ENCODE results near the gene PLCH2. TPM values are rescaled to one million over a fixed set of nuclear protein-coding genes. Genes with fewer than 3 reads are reported as not detected.

Gene PLCH2
- total RNA-seq, 2 donors from 2014 or later, result 13.9 to 26.3 TPM

DNA sequence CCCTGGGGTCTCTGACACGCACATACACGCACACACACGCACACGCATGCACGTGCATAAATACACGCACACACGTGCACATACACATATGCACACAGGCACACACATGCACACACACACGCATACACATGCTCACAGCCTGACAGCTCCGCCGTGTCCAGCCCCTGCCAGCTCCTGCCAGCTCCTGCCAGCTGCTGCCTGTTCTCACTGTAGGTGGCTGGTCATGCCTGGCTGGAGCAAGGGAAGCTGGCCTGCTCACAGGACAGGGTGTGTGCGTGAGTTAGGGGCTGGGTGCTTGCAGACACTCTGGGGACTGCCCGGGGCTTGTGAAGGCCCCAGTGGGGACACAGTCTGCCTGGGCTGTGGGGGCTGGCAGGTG lies 4.9 kb downstream of the PLCH2 start:
- H3K27ac Mint-ChIP-seq, result no peak overlapping the region
- H3K9me3 Mint-ChIP-seq, result no peaks in the 10 kb centered on the region
- DNase-seq (no peak), ATAC-seq (replicated peaks in 1 of 2) (no peak)
- H3K36me3 Mint-ChIP-seq (ENCODE audit: insufficient read depth in 2 of 2), result no peaks in the 10 kb centered on the region
- H3K4me3 Mint-ChIP-seq, result no peak overlapping the region
- H3K27me3 Mint-ChIP-seq (ENCODE audit: low read depth), result no peaks in the 10 kb centered on the region
- H3K4me1 Mint-ChIP-seq (ENCODE audit: low read depth), result no peaks in the 10 kb centered on the region

DNA sequence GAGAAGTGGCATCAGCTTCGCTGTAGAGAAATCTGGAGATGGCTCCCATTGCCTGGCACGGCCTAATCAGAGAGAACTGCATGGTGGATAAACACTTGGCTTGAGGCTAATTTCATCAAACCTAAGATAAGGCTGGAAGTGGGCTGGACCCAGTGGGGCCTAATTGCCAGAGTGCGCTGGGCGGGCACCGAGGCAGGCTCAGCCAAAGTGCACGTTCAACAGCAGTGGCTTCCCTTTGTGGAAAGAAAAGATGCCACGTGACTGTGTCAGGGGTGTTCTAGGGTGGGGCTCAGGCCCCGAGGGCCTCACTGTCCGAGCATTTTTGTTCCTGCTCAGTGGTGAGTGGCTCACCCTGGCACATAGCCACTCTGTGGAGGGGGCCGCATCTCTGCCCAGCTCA lies 5.8 kb downstream of the PLCH2 start:
- no peaks in the 10 kb centered on the region for H3K36me3 Mint-ChIP-seq (ENCODE audit: insufficient read depth in 2 of 2)
- ATAC-seq (replicated peaks in 1 of 2), result no peak
- H3K4me1 Mint-ChIP-seq (ENCODE audit: low read depth), result no peaks in the 10 kb centered on the region
- no peaks in the 10 kb centered on the region for H3K27me3 Mint-ChIP-seq (ENCODE audit: low read depth)
- no peak for DNase-seq
- no peaks in the 10 kb centered on the region for H3K9me3 Mint-ChIP-seq
- no peak overlapping the region for H3K4me3 Mint-ChIP-seq
- H3K27ac Mint-ChIP-seq, result no peak overlapping the region

- DNase-seq (no peak), ATAC-seq (replicated peaks in 1 of 2) (peak in 1 of 2 donors; percentile 8)
- H3K4me1 Mint-ChIP-seq (ENCODE audit: low read depth), result no peaks in the 10 kb centered on the region
- H3K4me3 Mint-ChIP-seq, result no peak overlapping the region
- H3K27me3 Mint-ChIP-seq (ENCODE audit: low read depth), result no peaks in the 10 kb centered on the region
- no peak overlapping the region for H3K27ac Mint-ChIP-seq
- peaks cover 0 to under 1% of the 10 kb centered on the region in 2 donors for H3K36me3 Mint-ChIP-seq (ENCODE audit: insufficient read depth in 2 of 2)
- no peaks in the 10 kb centered on the region for H3K9me3 Mint-ChIP-seq
Observed at GRCh38 chr1:2482588-2482987, 6.5 kb downstream of the PLCH2 start.

DNA sequence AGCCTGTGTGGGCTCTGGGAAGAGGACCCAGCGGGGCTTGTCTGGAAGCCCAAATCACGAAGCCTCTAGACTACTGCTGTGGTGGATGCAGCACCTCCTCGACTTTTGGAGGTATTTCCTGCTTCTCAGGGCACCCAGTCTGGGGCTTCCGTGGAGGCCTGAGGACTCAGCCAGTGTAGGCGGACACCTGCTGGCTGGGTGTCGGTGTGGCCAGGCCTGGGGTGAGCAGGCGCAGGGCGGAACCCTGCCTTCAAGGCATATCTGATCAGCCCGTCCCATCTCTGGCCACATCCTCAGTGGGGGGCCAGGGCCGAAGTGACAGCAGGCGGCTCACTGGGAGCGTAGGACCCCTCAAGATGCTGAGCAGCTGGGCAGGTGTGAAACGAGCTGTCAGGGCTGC lies 6.9 kb downstream of the PLCH2 start:
- no peak overlapping the region for H3K4me3 Mint-ChIP-seq
- peaks cover 1 to 5% of the 10 kb centered on the region in 2 donors for H3K36me3 Mint-ChIP-seq (ENCODE audit: insufficient read depth in 2 of 2)
- H3K27me3 Mint-ChIP-seq (ENCODE audit: low read depth), result no peaks in the 10 kb centered on the region
- H3K27ac Mint-ChIP-seq, result no peak overlapping the region
- no peaks in the 10 kb centered on the region for H3K4me1 Mint-ChIP-seq (ENCODE audit: low read depth)
- DNase-seq (no peak), ATAC-seq (replicated peaks in 1 of 2) (peak in 1 of 2 donors; percentile 8)
- H3K9me3 Mint-ChIP-seq, result peaks cover 0 to 2% of the 10 kb centered on the region in 2 donors

GRCh38 chr1:2483970-2484369 lies 7.9 kb downstream of the PLCH2 start:
- Mint-ChIP-seq H3K36me3 (ENCODE audit: insufficient read depth in 2 of 2) (peaks cover 5 to 8% of the 10 kb centered on the region in 2 donors), H3K4me3 (no peak overlapping the region), H3K9me3 (peaks cover 3 to 7% of the 10 kb centered on the region in 2 donors), H3K27me3 (ENCODE audit: low read depth) (no peaks in the 10 kb centered on the region), H3K27ac (no peak overlapping the region), H3K4me1 (ENCODE audit: low read depth) (no peaks in the 10 kb centered on the region)
- ATAC-seq (replicated peaks in 1 of 2), result no peak
- DNase-seq, result no peak

DNA sequence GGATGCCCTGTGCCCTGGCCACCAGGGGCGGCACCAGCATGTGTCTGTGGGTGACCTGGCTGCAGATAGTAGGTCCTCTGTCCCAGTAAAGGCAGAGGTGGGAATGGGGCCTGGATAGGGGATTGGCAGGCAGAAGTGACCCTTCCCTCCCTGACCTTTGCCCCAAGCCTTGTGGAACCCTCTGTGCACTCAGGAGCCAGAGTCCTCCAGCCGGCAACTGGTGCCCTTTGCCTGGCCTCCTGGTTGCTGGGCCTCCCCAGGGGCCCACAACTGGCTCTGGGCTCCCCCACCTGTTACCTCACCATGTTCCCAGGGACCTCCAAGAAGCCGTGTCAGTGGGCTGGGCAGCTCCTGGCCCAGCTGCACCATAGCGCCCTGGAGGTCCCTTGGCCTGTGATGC lies 10.0 kb downstream of the PLCH2 start:
- ATAC-seq (replicated peaks in 1 of 2) (no peak), DNase-seq (no peak)
- Mint-ChIP-seq H3K9me3 (peaks cover 3 to 8% of the 10 kb centered on the region in 2 donors), H3K4me1 (ENCODE audit: low read depth) (no peaks in the 10 kb centered on the region), H3K27ac (no peak overlapping the region), H3K27me3 (ENCODE audit: low read depth) (no peaks in the 10 kb centered on the region), H3K36me3 (ENCODE audit: insufficient read depth in 2 of 2) (peaks cover 5 to 12% of the 10 kb centered on the region in 2 donors), H3K4me3 (no peak overlapping the region)

DNA sequence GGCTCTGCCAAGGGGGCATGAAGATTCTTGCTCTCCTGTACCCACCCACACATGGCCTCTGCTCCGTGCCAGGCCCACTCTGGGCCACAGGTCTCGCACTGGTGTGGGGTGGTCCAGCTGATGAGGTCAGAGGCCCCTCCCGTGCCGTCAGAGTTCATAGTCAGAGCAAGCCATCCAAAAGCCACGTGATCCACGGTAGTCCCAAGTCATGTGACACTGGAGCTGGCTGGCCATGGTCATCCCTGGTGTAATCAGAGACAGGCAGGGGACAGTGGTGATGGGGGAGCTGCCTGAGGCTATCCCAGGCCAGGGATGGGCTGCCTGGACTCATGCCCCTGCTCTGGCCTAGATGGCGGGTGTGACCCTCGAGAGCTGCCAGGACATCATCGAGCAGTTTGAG lies 10.5 kb downstream of the PLCH2 start:
- H3K9me3 Mint-ChIP-seq, result peaks cover 3 to 8% of the 10 kb centered on the region in 2 donors
- H3K4me3 Mint-ChIP-seq, result no peak overlapping the region
- no peaks in the 10 kb centered on the region for H3K4me1 Mint-ChIP-seq (ENCODE audit: low read depth)
- no peak for ATAC-seq (replicated peaks in 1 of 2)
- no peak for DNase-seq
- H3K27ac Mint-ChIP-seq, result no peak overlapping the region
- peaks cover 5 to 12% of the 10 kb centered on the region in 2 donors for H3K36me3 Mint-ChIP-seq (ENCODE audit: insufficient read depth in 2 of 2)
- H3K27me3 Mint-ChIP-seq (ENCODE audit: low read depth), result no peaks in the 10 kb centered on the region

DNA sequence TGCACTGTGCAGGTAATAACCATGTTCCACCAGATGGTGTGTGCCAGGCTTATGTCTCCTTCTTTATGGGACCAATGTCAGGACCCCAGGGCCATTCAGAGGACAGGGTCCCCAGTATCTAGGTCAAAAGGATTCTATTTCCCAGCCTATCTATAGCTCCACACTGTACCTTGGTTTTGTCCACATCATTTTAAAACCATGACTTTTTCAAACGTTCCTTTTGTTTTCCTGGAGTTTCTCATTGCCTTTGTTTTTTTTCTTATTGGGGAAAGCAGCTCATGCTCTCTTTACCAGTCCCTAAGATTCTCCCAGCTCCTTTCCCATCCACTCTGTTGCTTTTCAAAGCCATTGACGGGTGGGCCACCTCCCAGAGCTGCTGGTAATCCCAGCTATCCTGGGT lies 12.6 kb downstream of the PLCH2 start:
- DNase-seq (no peak), ATAC-seq (replicated peaks in 1 of 2) (no peak)
- Mint-ChIP-seq H3K4me3 (no peak overlapping the region), H3K27ac (no peak overlapping the region), H3K36me3 (ENCODE audit: insufficient read depth in 2 of 2) (peaks cover 5 to 12% of the 10 kb centered on the region in 2 donors), H3K27me3 (ENCODE audit: low read depth) (no peaks in the 10 kb centered on the region), H3K4me1 (ENCODE audit: low read depth) (peaks cover 6% of the 10 kb centered on the region), H3K9me3 (peaks cover 3 to 8% of the 10 kb centered on the region in 2 donors)

DNA sequence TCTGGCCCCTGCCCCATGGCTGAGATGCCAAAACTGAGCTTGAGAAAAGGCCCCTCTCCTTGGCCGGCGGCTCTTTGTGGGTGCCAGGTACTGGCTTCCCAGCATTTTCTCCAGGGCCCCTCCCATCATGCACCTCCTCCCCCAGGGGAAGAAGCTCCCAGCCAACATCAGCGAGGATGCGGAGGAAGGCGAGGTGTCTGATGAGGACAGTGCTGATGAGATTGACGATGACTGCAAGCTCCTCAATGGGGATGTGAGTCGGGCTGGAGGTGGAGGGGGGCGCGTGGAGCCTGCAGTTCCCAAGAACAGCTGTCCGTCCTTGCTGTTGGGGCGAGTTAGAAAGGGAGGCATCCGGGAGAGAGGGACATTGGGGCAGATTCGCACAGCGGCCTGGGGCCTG lies 13.5 kb downstream of the PLCH2 start:
- Mint-ChIP-seq H3K36me3 (ENCODE audit: insufficient read depth in 2 of 2) (peaks cover 5 to 12% of the 10 kb centered on the region in 2 donors), H3K27ac (no peak overlapping the region), H3K27me3 (ENCODE audit: low read depth) (no peaks in the 10 kb centered on the region), H3K4me1 (ENCODE audit: low read depth) (peaks cover 12% of the 10 kb centered on the region), H3K9me3 (peaks cover 3 to 8% of the 10 kb centered on the region in 2 donors), H3K4me3 (no peak overlapping the region)
- ATAC-seq (replicated peaks in 1 of 2) (no peak), DNase-seq (no peak)

DNA sequence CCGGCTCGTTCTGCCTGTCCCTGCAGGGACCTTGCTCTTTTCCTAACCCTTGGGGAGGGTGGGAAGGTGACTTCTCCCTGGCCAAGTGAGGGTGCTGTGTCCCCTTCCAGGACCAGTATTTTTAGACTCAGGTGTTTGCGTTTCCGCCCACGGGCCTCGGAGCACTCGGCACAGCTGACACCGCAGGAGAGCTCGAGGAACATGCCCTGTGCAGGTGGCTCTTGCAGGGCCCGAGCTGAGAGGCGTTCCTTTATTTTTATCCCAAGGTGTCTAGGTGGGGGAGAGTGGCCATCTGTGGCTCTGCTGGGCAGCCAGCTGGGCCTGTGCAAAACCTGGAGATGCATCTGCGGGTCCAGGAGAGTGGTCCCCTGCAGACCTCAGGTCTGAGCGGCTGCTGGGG lies 16.0 kb downstream of the PLCH2 start:
- peaks cover 5 to 12% of the 10 kb centered on the region in 2 donors for H3K36me3 Mint-ChIP-seq (ENCODE audit: insufficient read depth in 2 of 2)

DNA sequence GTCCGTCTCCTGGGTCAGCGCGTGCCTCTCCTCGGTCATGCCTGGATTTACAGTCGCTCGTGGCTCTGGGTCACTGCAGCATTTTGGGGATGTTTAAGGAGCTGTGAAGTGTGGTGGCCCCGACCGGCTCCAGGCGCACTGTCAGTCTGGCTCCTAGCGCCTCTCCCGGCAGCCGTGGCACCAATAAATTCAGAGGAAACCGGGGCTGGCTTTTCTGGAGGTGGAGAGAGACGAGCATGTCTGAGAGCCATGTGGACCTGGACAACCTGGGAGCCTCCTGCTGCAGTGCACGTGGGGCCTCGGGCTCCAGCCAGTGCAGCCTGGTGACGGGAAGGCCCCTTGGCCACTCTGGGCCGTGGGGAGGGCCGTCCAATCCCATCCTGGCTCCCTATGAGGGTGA lies 17.1 kb downstream of the PLCH2 start:
- no peak overlapping the region for H3K27ac Mint-ChIP-seq
- no peak overlapping the region for H3K4me3 Mint-ChIP-seq
- H3K36me3 Mint-ChIP-seq (ENCODE audit: insufficient read depth in 2 of 2), result peaks cover 4 to 7% of the 10 kb centered on the region in 2 donors
- peaks cover 12% of the 10 kb centered on the region for H3K4me1 Mint-ChIP-seq (ENCODE audit: low read depth)
- DNase-seq (no peak), ATAC-seq (replicated peaks in 1 of 2) (no peak)
- peaks cover 3 to 6% of the 10 kb centered on the region in 2 donors for H3K9me3 Mint-ChIP-seq
- H3K27me3 Mint-ChIP-seq (ENCODE audit: low read depth), result no peaks in the 10 kb centered on the region

More for the DNA sequence above, 16.0 kb downstream of the PLCH2 start:
- peaks cover 3 to 8% of the 10 kb centered on the region in 2 donors for H3K9me3 Mint-ChIP-seq
- ATAC-seq (replicated peaks in 1 of 2) (no peak), DNase-seq (no peak)
- H3K27ac Mint-ChIP-seq, result no peak overlapping the region
- H3K4me3 Mint-ChIP-seq, result no peak overlapping the region
- H3K4me1 Mint-ChIP-seq (ENCODE audit: low read depth), result peaks cover 12% of the 10 kb centered on the region
- no peaks in the 10 kb centered on the region for H3K27me3 Mint-ChIP-seq (ENCODE audit: low read depth)

DNA sequence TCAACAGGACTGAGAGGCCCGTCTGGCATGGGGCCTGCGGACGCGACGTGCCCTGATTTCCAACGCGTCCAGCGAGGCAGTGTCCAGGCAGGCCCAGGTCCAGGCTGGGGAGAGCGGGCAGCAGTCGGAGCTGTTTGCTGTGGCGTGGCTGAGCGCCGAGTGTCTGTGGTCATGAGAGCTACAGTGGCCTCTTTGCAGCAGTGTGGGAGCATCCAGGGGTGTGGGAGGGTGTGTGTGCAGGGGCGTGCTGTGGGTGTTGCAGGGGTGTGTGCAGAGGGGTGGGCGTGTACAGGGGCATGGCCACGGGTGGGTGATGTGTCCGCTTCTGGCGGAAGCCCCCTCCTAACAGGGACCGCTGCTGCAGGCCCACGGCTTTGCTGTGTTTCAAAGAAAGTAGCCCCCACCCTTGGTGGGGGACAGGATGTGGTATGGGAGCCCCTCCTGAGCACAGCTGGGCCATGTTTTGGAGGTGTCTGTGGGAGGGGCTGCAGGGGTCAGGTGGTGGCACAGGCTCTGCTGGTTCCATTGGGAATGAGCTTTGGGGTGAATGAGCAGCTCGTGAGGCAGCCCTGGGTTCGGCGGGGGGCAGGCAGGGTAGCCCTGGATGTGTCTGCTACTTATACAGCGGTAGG lies 17.7 kb downstream of the PLCH2 start:
- ATAC-seq (replicated peaks in 1 of 2) (no peak), DNase-seq (no peak)
- Mint-ChIP-seq H3K27ac (no peak overlapping the region), H3K9me3 (peaks cover 0 to 3% of the 10 kb centered on the region in 2 donors), H3K36me3 (ENCODE audit: insufficient read depth in 2 of 2) (peaks cover under 1 to 6% of the 10 kb centered on the region in 2 donors), H3K4me3 (no peak overlapping the region), H3K27me3 (ENCODE audit: low read depth) (no peaks in the 10 kb centered on the region), H3K4me1 (ENCODE audit: low read depth) (peaks cover 12% of the 10 kb centered on the region)

GRCh38 chr1:2494323-2494693 lies 18.2 kb downstream of the PLCH2 start:
- Mint-ChIP-seq H3K36me3 (ENCODE audit: insufficient read depth in 2 of 2) (peaks cover 0 to 1% of the 10 kb centered on the region in 2 donors), H3K27ac (no peak overlapping the region), H3K27me3 (ENCODE audit: low read depth) (no peaks in the 10 kb centered on the region)

DNA sequence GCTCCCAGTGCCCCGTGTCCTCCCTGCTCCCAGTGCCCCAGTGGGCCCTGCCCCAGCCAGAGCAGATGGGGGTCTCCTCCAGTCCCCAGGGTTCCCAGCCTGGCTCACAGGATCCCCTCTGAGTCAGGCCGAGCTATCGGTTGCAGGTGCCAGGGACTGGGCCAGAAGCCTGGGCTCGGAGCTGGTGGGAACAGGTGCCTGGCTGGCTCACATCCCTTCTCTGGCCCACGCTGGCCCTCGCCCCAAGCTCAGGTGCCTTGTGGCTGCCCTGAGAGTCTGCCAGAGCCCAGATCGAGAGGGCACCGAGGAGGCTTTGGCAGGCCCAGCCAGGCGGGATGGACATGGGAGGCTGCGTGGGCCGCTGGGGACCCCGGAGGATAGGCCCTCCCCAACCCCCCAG lies 18.9 kb downstream of the PLCH2 start:
- no peak for ATAC-seq (replicated peaks in 1 of 2)
- Mint-ChIP-seq H3K27me3 (ENCODE audit: low read depth) (no peaks in the 10 kb centered on the region), H3K9me3 (no peaks in the 10 kb centered on the region)

More at GRCh38 chr1:2494323-2494693, 18.2 kb downstream of the PLCH2 start:
- Mint-ChIP-seq H3K9me3 (no peaks in the 10 kb centered on the region), H3K4me3 (no peak overlapping the region), H3K4me1 (ENCODE audit: low read depth) (peaks cover 12% of the 10 kb centered on the region)
- DNase-seq (no peak), ATAC-seq (replicated peaks in 1 of 2) (no peak)

More for the DNA sequence above, 18.9 kb downstream of the PLCH2 start:
- Mint-ChIP-seq H3K4me1 (ENCODE audit: low read depth) (peaks cover 15% of the 10 kb centered on the region), H3K4me3 (no peak overlapping the region), H3K27ac (no peak overlapping the region), H3K36me3 (ENCODE audit: insufficient read depth in 2 of 2) (no peaks in the 10 kb centered on the region)
- DNase-seq, result no peak
